ENCODE data around the gene PSD. TPM values are rescaled to one million over a fixed set of nuclear protein-coding genes. Genes with fewer than 3 reads are reported as not detected.

Gene PSD
- total and polyA plus RNA-seq, 9 of the 15 experiments (the other 6 are each of a cell fraction or from before 2014, with no cell fraction given) = 0.11 to 1.7 (median 0.54) TPM; not detected in 2

- TF ChIP-seq, protein P1, sequence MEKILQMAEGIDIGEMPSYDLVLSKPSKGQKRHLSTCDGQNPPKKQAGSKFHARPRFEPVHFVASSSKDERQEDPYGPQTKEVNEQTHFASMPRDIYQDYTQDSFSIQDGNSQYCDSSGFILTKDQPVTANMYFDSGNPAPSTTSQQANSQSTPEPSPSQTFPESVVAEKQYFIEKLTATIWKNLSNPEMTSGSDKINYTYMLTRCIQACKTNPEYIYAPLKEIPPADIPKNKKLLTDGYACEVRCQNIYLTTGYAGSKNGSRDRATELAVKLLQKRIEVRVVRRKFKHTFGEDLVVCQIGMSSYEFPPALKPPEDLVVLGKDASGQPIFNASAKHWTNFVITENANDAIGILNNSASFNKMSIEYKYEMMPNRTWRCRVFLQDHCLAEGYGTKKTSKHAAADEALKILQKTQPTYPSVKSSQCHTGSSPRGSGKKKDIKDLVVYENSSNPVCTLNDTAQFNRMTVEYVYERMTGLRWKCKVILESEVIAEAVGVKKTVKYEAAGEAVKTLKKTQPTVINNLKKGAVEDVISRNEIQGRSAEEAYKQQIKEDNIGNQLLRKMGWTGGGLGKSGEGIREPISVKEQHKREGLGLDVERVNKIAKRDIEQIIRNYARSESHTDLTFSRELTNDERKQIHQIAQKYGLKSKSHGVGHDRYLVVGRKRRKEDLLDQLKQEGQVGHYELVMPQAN (IDR thresholded peaks at IDR 0.05; ENCODE audit: borderline replicate concordance) = no peak
- TF ChIP-seq TCF3 (CRISPR knock-in tag; IDR thresholded peaks at IDR 0.05) = no peak
These were observed 17.3 kb downstream of the PSD start (continued) for GRCh38 chr10:102401342-102401654.

GRCh38 chr10:102400598-102401341, 17.8 kb downstream of the PSD start:
- no TSS peak for BruUV-seq (replicated peaks)
- Histone ChIP-seq H3K9ac (ENCODE audit: insufficient read depth in 1 of 2, low read depth in 2 of 2, low read length in 2 of 2) (no peak overlapping the region), H3K9me3 (replicated peaks; ENCODE audit: control insufficient read depth, insufficient read depth, low read depth, low read length) (no peaks in the 10 kb centered on the region), H3K27me3 (ENCODE audit: control insufficient read depth in 2 of 2, insufficient read depth in 2 of 2, low read length in 2 of 2) (no peaks in the 10 kb centered on the region), H3K27ac (ENCODE audit: extremely low read depth, low read depth, low read length) (no peak overlapping the region), H3K79me2 (ENCODE audit: control insufficient read depth, insufficient read depth, low read length) (peaks cover 7% of the 10 kb centered on the region; the same call in 1 of the 3 replicates), H3K4me1 (replicated peaks in 1 of 2; ENCODE audit: control insufficient read depth in 2 of 2, insufficient read depth in 2 of 2, low read length in 2 of 2) (peaks cover 17 to 61% of the 10 kb centered on the region in 2 experiments; a peak in 4 of 5 replicates), H3K36me3 (ENCODE audit: control insufficient read depth, insufficient read depth, low read length) (peaks cover 16% of the 10 kb centered on the region; the same call in 1 of the 3 replicates), H4K20me1 (replicated peaks; ENCODE audit: control insufficient read depth, insufficient read depth, low read length) (no peaks in the 10 kb centered on the region), H3K4me3 (no peak overlapping the region), H2AFZ (ENCODE audit: low read depth, low read length) (no peak overlapping the region), H3K4me2 (ENCODE audit: insufficient read depth, low read length) (no peak overlapping the region), H3K9me1 (ENCODE audit: control insufficient read depth, insufficient read depth, low read length) (no peaks in the 10 kb centered on the region)
- intact Hi-C loops (cut with micrococcal nuclease) = no loop called here
- 87% methylated on average over 6 of the region's 22 CpGs for WGBS (ENCODE audit: insufficient coverage, low coverage, missing lambda C conversion rate)
- no peak for ATAC-seq
- TF ChIP-seq, protein P2, sequence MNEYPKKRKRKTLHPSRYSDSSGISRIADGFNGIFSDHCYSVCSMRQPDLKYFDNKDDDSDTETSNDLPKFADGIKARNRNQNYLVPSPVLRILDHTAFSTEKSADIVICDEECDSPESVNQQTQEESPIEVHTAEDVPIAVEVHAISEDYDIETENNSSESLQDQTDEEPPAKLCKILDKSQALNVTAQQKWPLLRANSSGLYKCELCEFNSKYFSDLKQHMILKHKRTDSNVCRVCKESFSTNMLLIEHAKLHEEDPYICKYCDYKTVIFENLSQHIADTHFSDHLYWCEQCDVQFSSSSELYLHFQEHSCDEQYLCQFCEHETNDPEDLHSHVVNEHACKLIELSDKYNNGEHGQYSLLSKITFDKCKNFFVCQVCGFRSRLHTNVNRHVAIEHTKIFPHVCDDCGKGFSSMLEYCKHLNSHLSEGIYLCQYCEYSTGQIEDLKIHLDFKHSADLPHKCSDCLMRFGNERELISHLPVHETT (CRISPR knock-in tag; conservative IDR thresholded peaks at IDR 0.05 in 1 of 2, IDR thresholded peaks at IDR 0.05 in 1 of 2) = no peak
- TF ChIP-seq SIX5 (IDR thresholded peaks at IDR 0.05; ENCODE audit: borderline replicate concordance in 1 of 2, insufficient read depth in 1 of 2, low read depth in 1 of 2, low read length in 2 of 2) = no peak
- TF ChIP-seq BDP1 (IDR thresholded peaks at IDR 0.05; ENCODE audit: insufficient read depth, insufficient read length) = no peak
- no peak for TF ChIP-seq ZNF124 (CRISPR knock-in tag; IDR thresholded peaks at IDR 0.05)
- in situ Hi-C loops (cut with MboI) = no loop called here
- ChIA-PET POLR2A (no interaction called here), CTCF (ENCODE audit: low intra/inter-chr PET ratio) (no interaction called here)
- FAIRE-seq = no peak
- DNase-seq (ENCODE audit: extremely low read depth in 1 of 4, low spot score in 3 of 4) = no peak
